Activated naive CD4-positive, alpha-beta T cell treated with anti-CD3 and anti-CD28 coated beads, Interleukin-2, amount 50 U/mL, for 16 hours (primary cell): ENCODE measurements around the gene OSCAR.

ENCODE experiments used
- DNase-seq: peaks from one replicate; pipeline ENCODE4 v3.0.0-alpha.2; 2020

OSCAR gene

GRCh38 chr19:54100561-54100960 lies at the start of gene OSCAR:
OSCAR (minus strand) TSS chr19:54100803; CDS start chr19:54100792, 11 bp downstream.
- no peak for DNase-seq

GRCh38 chr19:54149021-54149812 lies 48.6 kb upstream of the OSCAR start:
- no peak for DNase-seq

DNA sequence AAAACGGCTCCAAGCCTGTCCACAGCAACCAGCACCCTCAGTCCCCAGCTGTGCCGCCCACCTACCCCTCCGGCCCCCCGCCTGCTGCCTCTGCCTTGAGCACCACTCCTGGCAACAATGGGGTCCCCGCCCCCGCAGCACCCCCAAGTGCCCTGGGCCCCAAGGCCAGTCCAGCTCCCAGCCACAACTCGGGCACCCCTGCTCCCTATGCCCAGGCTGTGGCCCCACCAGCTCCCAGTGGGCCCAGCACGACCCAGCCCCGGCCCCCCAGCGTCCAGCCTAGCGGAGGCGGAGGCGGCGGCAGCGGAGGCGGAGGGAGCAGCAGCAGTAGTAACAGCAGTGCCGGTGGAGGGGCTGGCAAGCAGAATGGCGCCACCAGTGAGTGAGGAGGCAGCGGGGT lies 47.6 kb upstream of the OSCAR start:
- no peak for DNase-seq

DNA sequence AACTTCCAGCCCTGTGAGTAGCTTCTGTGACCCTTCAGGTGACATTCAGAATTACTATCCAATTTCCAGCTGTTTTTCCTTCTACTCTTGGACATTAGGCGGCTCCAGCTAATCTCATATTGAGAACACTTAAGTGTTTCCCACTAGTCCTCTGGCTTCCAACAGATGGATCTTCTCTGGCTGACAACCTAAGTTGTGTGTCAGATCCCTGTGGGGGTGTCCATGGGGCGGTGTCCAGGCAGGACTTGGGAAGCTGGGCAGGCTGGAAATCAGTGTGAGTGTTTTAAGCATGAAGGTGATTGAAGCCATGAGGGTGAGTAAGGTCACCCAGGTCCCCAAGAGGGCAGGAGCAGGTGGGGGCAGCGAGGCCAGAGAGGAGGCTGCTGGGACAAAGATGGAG lies 47.1 kb upstream of the OSCAR start:
- no peak for DNase-seq

GRCh38 chr19:54145541-54146158 lies 45.0 kb upstream of the OSCAR start:
- DNase-seq, result no peak

- no peak for DNase-seq
Measured at GRCh38 chr19:54142166-54142780, 41.7 kb upstream of the OSCAR start.

DNA sequence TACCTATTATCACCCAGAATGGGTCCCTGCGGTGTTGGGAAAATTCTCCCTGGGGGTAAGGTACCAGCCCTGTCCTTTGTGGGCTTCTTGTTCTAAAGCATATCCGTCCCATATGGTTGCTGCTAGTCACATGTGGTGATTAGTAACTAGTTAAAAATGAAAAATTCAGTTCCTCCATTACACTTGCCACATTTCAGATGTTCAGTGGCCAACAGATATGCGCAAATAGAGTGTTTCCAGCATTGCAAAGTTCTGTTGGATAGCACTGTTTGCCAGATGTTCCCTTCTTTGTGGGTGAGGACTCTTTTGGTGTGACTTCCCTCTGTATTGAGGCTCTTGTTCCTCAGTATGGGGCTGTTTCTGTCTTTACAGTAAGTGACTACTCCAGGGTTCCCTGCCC lies 40.8 kb upstream of the OSCAR start:
- DNase-seq, result no peak

- DNase-seq, result peak; percentile 29
Measured at GRCh38 chr19:54138489-54139256, 38.1 kb upstream of the OSCAR start.

DNA sequence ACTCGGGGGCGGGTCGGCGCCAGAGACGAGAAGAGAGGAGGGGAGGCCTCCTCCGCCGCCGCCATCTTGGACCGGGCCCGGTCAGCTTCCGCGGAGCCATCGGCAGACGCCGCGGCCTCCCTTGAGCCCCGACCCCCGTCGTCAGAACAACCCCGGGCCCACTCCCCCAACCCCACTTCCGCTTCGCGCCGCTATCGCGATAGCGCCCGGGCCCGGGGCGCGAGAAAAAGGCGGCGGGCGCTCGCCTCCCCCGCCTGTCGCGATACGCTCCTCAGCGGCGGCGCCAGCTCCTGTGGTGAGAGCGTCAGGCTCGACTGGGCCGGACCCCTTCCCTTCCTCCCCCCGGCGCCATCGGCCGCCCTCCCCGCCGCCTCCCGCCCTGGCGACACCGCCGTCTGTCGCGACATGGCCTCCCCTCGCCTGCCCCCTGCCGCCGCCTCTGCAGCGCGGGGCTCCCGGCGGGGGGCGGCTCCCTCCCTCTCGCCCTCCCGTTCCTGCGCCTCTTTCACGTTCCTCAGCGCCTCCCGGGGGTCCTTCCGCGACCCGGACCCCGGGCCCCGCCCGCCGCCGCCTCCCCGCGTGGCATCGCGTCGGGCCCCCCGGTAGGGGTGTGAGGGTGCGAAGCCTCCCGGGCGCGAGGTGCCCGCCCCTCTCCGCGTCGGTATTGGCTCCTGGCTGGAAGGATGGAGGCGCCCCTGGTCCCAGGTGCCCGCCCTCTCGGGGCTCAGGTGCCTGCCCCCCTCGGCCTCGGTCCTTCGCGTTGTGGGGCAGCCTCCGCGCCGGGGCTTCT lies 37.3 kb upstream of the OSCAR start, which contains the start of gene CNOT3:
TSS of gene CNOT3 (plus strand) at position 64 of the 790 bp plus-strand sequence. CDS start 5,217 bp downstream, outside the sequence.
- DNase-seq, result peak; percentile 42

DNA sequence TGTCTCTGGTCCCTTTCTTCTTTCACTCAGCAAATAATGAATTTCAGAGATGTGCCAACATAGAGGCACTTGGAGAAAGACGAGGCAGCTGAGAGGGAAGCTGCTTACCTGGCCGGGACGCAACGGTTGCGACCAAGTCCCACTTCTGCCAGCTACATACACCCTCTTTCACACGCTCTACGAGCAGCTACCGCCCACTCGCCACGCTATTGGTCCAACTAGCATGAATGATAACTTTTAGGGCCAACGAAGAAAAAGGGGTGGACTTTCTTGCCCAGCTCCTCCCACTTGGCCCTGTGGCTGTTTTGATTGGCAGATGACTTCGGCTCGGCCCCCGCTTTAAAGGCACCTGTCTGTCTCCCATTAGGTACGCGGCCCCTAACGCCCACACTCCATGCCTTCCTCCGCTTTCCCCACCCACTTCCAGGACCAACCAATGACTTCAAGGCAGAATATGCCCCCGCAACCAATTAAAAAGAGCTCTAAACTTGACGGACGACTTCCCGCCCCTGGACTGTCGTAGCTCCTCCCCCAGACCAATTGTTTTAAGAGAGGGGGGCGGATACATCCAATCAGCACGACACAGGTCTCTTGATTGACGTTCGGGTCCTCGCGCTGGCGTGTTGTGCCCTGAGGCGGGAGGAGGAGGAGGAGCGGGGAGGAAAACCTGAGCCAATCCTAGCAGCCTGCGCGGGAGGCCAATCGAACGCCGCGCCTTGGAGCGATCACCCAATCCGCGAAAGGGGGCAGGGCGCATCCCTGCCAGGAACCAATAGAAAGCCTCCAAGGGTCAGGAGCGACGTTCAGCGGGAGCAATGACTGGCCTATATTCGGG lies 36.5 kb upstream of the OSCAR start:
- peak; percentile 99 for DNase-seq

DNA sequence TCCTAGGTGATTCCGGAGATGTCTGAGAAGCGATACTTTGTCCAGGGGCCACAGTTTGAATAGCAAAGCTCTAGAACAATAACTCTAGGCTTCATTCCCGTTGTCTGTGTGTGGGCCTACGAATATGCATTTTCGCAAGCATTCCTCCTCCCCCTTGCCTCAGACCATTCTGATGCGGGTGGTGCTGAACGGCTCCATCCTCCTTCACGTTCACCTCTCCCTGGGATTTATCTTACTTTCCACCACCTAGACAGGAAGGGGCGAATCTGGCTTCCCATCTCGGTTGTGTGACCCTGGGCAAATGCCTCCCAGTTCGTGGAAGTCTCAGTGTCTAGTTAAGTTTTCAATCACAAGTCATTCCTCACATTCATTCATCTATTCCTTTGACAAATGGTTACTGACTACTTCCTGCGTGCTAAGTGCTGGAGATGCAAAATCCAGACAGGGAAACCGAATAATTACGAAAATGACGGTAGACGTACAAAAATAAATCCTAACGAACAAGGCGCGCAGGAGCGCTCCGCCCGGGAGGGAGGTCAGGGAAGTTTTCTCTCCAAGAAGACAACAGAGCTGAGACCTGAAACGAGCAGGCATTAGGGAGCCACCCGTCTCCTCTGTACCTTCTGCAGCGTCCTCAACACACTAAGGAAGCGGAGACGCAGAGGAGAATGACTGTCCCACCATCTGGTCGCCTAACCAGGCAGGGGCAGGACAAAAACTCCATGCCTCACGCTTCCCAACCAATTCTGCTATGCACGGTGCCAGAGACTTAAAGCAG lies 35.7 kb upstream of the OSCAR start:
- no peak for DNase-seq

GRCh38 chr19:54133957-54134590 lies 33.5 kb upstream of the OSCAR start:
- DNase-seq, result no peak

DNA sequence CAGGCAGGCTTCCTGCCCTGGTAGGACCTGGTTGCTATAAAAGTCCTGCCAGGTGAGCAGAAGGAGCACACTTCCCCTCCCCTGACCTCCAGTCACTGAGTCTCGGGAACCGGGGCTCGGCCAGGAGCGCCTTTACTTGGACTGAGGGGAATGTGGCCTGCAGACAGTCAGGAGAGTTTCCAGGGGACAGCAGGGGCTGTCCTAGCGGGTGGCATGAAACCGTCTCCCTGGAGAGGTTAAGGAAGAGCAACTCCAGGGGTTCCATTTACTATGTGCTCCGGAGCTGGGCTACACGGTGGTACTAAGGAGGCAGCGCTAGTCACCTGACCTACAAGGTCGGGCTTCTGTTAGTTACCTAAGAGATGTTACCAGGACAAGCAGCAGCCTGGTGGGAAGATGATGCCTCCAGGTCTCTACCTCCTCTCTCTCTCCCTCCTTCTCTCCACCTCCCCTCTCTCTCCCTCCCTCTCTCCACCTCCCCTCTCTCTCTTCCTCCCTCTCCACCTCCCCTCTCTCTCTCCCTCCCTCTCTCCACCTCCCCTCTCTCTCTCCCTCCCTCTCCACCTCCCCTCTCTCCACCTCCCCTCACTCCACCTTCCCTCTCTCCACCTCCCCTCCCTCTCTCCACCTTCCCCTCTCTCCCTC lies 32.8 kb upstream of the OSCAR start:
- DNase-seq, result no peak

- no peak for DNase-seq
Measured at GRCh38 chr19:54129617-54129996, 29.0 kb upstream of the OSCAR start.

DNA sequence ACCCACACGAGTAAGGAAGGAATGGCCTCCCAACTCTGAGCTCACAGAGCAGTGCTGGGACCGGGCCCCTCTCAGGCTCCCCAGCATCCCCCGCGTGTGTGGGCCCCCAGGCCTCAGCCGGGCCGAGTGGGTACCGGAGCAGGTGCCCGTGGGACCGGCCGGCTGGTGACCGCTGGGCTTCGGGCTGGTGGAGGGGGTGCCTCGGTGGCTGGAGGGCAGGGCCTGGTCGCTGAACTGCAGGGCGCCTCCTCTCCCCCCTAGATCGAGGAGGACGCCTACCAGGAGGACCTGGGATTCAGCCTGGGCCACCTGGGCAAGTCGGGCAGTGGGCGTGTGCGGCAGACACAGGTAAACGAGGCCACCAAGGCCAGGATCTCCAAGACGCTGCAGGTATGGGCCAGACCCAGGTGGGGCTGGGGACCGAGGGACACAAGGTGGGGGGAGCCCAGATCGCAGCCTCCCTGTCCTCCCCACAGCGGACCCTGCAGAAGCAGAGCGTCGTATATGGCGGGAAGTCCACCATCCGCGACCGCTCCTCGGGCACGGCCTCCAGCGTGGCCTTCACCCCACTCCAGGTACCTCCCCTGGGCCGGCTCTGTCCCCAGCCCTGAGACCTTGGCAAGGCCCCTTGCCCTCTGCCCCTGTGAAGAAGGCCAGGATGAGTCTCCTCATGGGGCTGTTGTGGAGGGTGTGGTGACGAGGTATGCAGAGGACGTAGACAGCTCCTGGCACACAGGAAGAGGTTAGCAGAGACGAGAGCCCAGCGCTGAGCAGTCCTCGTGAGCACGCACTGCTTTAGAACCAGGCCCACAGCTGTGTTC lies 28.4 kb upstream of the OSCAR start:
- DNase-seq, result no peak

DNA sequence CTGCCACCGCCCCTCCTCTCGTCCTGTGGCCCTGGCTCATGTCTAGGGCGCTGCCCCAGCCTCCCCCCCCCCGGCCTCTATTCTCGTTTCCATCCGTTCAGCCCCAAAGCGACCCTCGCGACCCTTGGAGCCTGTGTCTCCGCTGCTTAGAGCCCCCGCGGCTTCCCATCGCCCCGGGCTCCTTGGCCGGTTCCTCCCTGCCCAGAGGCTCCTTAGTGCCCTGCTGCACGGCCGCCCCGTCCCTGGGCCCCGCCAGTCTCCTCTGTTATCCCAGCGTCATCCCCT lies 27.8 kb upstream of the OSCAR start:
- DNase-seq, result no peak

GRCh38 chr19:54127688-54128440 lies 27.3 kb upstream of the OSCAR start:
- no peak for DNase-seq

GRCh38 chr19:54125713-54126112 lies 25.1 kb upstream of the OSCAR start:
- no peak for DNase-seq
